ENCODE results near the gene CCDC88C. TPM values are rescaled to one million over a fixed set of nuclear protein-coding genes. Genes with fewer than 3 reads are reported as not detected.

CCDC88C gene
- total and polyA plus RNA-seq, 2 donors (not counting 3 experiments of a cell fraction or from before 2014, with no cell fraction given) = 11.4 to 52.1 TPM

DNA sequence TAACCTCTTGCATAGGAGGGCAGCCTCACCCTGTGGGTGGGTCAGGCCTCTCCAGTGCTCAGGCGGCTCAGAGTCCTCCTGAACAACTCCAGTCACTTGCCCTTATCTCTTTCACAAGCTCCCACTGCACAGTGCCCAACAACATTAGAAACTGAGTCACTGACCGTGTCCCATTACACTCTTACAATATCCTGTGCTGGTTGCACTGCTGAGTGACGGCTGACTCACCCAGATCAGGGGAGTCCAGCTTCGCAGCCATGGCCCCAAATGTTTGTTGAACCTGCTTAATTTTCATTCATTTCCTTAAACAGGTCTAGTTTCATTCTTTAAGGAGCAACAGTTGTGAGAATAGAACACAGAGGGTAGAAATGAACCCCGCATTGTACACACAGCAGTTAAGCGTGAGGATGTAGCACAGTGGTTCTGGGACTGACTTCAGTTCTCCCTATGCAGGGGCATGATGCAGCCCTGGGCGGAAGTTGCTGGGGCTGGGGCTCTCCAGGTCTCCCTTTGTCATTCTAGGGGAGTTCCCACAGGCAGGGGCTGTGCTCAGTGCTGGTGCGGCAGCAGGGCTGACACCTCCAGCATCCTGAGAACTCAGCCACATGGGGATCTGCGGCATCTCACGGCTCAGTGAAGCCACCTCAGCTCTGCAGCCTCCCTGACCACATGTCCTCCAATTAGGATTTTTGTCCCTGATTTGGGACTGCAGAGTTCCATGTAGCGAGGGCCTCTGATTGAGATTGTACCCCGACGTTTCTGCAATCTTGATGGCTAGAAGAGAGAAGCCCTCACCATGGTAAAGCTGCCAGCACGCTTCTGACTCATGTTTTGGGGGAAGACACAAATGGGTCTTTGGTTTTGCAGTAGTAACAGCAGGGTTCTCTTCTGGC, 189.3 kb downstream of the CCDC88C start:
- Histone ChIP-seq H3K4me1 (ENCODE audit: control insufficient read depth, extremely low read depth, insufficient read depth, low read length) (peaks cover 10% of the 10 kb centered on the region), H3K27me3 (ENCODE audit: control insufficient read depth in 2 of 2, insufficient read depth in 2 of 2, low read length in 2 of 2) (no peaks in the 10 kb centered on the region), H3K36me3 (ENCODE audit: control insufficient read depth in 2 of 2, extremely low read depth in 1 of 2, insufficient read depth in 2 of 2, low read length in 2 of 2) (no peaks in the 10 kb centered on the region), H3K9me3 (replicated peaks; ENCODE audit: control insufficient read depth, insufficient read depth, low read length) (no peaks in the 10 kb centered on the region), H3K27ac (ENCODE audit: insufficient read depth, low read depth, low read length) (no peak overlapping the region), H3K9ac (replicated peaks; ENCODE audit: extremely low read depth, insufficient read depth, low read length) (no peak overlapping the region), H3K9me1 (replicated peaks; ENCODE audit: control insufficient read depth, extremely low read depth, insufficient read depth, low read length) (no peaks in the 10 kb centered on the region), H3K4me2 (ENCODE audit: insufficient read depth, low read length) (no peak overlapping the region), H2AFZ (ENCODE audit: low read depth, low read length) (no peak overlapping the region), H3K4me3 (replicated peaks in 1 of 3; ENCODE audit: insufficient read depth in 1 of 3, low read depth in 1 of 3, low read length in 3 of 3) (no peak overlapping the region), H3K79me2 (ENCODE audit: control insufficient read depth, insufficient read depth, low read length) (no peaks in the 10 kb centered on the region), H4K20me1 (replicated peaks; ENCODE audit: control insufficient read depth, extremely low read depth, insufficient read depth, low read length) (no peaks in the 10 kb centered on the region)
- dilution Hi-C loops (cut with MboI; ENCODE audit: extremely low pct_ligation_motif_present, low sequenced_read_pairs) = no loop called here
- FAIRE-seq = peak; percentile 77
- ChIA-PET POLR2A (interaction anchor here (0.6 kb wide), 1 partner anchor 42 kb away, joined by 7 read pairs; no protein-coding TSS in a partner anchor), CTCF (interaction anchor here (1.6 to 3.3 kb wide), 4 partner anchors 8 to 51 kb away, joined by 3 to 11 read pairs (median 5); no protein-coding TSS in a partner anchor)
- DNase-seq (ENCODE audit: low read depth, low spot score) = peak; percentile 75
- BruUV-seq (replicated peaks) = no TSS peak
- intact Hi-C loops (cut with micrococcal nuclease) = no loop called here
- TF ChIP-seq, protein P1, sequence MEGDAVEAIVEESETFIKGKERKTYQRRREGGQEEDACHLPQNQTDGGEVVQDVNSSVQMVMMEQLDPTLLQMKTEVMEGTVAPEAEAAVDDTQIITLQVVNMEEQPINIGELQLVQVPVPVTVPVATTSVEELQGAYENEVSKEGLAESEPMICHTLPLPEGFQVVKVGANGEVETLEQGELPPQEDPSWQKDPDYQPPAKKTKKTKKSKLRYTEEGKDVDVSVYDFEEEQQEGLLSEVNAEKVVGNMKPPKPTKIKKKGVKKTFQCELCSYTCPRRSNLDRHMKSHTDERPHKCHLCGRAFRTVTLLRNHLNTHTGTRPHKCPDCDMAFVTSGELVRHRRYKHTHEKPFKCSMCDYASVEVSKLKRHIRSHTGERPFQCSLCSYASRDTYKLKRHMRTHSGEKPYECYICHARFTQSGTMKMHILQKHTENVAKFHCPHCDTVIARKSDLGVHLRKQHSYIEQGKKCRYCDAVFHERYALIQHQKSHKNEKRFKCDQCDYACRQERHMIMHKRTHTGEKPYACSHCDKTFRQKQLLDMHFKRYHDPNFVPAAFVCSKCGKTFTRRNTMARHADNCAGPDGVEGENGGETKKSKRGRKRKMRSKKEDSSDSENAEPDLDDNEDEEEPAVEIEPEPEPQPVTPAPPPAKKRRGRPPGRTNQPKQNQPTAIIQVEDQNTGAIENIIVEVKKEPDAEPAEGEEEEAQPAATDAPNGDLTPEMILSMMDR (IDR thresholded peaks at IDR 0.05; ENCODE audit: extremely low read depth in 1 of 2, insufficient read depth in 1 of 2, low read depth in 1 of 2, low read length in 2 of 2) = no peak
- TF ChIP-seq JUN (IDR thresholded peaks at IDR 0.05; ENCODE audit: borderline replicate concordance, insufficient read depth, insufficient read length, low read depth) (peak; percentile 30), POLR2AphosphoS5 (IDR thresholded peaks at IDR 0.05; ENCODE audit: insufficient read depth, low read depth, low read length) (peak; percentile 51), FOS (IDR thresholded peaks at IDR 0.05; ENCODE audit: borderline replicate concordance, insufficient read depth, low read length) (peak; percentile 87), GATA2 (IDR thresholded peaks at IDR 0.05; ENCODE audit: insufficient read depth, insufficient read length, low read depth, low read length) (peak; percentile 67), MYC (IDR thresholded peaks at IDR 0.05; ENCODE audit: low read depth, low read length) (no peak), POLR2A (IDR thresholded peaks at IDR 0.05; ENCODE audit: low read depth, low read length) (no peak)
- TF ChIP-seq, protein P2, sequence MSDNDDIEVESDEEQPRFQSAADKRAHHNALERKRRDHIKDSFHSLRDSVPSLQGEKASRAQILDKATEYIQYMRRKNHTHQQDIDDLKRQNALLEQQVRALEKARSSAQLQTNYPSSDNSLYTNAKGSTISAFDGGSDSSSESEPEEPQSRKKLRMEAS (IDR thresholded peaks at IDR 0.05; ENCODE audit: insufficient read depth, insufficient read length) = no peak

Measured in endothelial cell of umbilical vein (primary cell).